ENCODE data around the gene FBXO5. TPM values are rescaled to one million over a fixed set of nuclear protein-coding genes. Genes with fewer than 3 reads are reported as not detected.

The FBXO5 gene
- polyA plus RNA-seq, 1 of the 3 experiments (the other 2 are of a cell fraction): 12.5 TPM

DNA sequence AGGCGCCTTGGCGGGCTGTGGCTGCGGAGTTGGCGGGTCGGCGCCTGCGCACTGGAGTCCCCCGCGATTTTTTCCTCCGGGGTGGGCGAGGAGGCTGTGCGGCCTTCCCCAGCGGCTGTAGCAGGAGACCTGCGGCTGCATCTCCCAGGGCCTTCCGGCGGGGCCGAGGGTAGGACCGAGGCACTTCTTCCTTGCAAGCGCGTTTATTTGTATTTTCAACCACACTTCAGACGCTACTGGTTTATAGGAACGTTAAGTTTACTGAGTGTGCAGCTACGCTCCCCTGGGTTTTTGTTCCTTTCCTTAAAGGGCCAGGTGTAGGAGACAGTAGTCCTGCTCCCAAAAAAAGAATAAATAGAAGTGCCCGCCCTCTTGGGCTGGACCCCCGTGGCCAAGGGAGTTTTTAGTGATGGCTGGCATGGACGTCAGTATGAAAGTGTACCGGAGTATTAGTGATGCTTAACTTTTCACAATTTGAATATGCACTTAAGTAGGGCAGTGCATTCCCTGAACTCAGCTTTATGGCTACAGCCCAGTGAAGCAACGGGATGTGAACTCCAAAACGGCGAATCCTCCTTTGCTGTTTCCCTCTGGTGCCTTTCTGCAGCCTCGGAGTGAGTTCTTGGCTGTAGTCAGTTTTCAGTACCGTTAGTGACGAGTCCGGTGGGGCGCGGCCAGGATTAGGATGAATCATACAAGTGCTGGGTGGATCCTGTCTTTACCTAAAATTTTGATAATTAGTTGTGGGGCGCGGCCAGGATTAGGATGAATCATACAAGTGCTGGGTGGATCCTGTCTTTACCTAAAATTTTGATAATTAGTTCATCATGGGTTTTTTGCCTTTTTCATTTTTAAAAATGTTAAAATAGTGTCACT is 1.0 kb upstream of the FBXO5 start:
- Histone ChIP-seq H3K27ac (ENCODE audit: low read depth in 2 of 2, low read length in 1 of 2) (peak overlapping the region; percentile 95 to 99), H3K9me3 (no peaks in the 10 kb centered on the region), H4K20me1 (ENCODE audit: insufficient read depth) (peaks cover 26% of the 10 kb centered on the region), H3K4me3 (ENCODE audit: low read depth in 2 of 2, low read length in 1 of 2) (peak overlapping the region; percentile 95 to 98), H3F3A (replicated peaks; ENCODE audit: insufficient read depth) (peaks cover 23% of the 10 kb centered on the region), H3K27me3 (ENCODE audit: insufficient read depth) (no peaks in the 10 kb centered on the region), H3K79me2 (ENCODE audit: insufficient read depth) (peaks cover 77% of the 10 kb centered on the region), H3K4me1 (ENCODE audit: control insufficient read depth in 1 of 2, insufficient read depth in 2 of 2, low read depth in 1 of 2, low read length in 1 of 2) (peaks cover 5 to 14% of the 10 kb centered on the region in 2 experiments; a peak in 2 of 4 replicates), H3K4me2 (peak overlapping the region; percentile 97), H3K36me3 (replicated peaks in 1 of 2; ENCODE audit: control insufficient read depth in 1 of 2, insufficient read depth in 2 of 2, low read length in 1 of 2) (peaks cover 6 to 10% of the 10 kb centered on the region in 2 experiments), H2AFZ (ENCODE audit: low read depth) (peak overlapping the region; percentile 78), H3K9me2 (no peaks in the 10 kb centered on the region), H3K9ac (peak overlapping the region; percentile 98)
- POLR2A ChIA-PET: interaction anchor here (0.6 to 1.4 kb wide), 4 partner anchors 12 to 1876 kb away, joined by 3 to 11 read pairs (median 4); partner anchors contain the start of gene RGS17
- CTCF ChIA-PET: no interaction called here
- TF ChIP-seq, protein P1, sequence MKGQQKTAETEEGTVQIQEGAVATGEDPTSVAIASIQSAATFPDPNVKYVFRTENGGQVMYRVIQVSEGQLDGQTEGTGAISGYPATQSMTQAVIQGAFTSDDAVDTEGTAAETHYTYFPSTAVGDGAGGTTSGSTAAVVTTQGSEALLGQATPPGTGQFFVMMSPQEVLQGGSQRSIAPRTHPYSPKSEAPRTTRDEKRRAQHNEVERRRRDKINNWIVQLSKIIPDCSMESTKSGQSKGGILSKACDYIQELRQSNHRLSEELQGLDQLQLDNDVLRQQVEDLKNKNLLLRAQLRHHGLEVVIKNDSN (IDR thresholded peaks at IDR 0.05; ENCODE audit: borderline replicate concordance, low read depth): no peak
- 0 out of 2 replicates have a peak, but pooled peaks have one; percentile 45 for TF ChIP-seq FOXM1 (IDR thresholded peaks at IDR 0.05; ENCODE audit: low read depth)
- TF ChIP-seq FOXJ3 (CRISPR knock-in tag; IDR thresholded peaks at IDR 0.05): 0 out of 2 replicates have a peak, but pooled peaks have one; percentile 5
- peak; percentile 66; the same call in 1 of the 2 replicates for TF ChIP-seq SIN3A (IDR thresholded peaks at IDR 0.05; ENCODE audit: borderline replicate concordance, low read depth, low read length)
- TF ChIP-seq, protein P2, sequence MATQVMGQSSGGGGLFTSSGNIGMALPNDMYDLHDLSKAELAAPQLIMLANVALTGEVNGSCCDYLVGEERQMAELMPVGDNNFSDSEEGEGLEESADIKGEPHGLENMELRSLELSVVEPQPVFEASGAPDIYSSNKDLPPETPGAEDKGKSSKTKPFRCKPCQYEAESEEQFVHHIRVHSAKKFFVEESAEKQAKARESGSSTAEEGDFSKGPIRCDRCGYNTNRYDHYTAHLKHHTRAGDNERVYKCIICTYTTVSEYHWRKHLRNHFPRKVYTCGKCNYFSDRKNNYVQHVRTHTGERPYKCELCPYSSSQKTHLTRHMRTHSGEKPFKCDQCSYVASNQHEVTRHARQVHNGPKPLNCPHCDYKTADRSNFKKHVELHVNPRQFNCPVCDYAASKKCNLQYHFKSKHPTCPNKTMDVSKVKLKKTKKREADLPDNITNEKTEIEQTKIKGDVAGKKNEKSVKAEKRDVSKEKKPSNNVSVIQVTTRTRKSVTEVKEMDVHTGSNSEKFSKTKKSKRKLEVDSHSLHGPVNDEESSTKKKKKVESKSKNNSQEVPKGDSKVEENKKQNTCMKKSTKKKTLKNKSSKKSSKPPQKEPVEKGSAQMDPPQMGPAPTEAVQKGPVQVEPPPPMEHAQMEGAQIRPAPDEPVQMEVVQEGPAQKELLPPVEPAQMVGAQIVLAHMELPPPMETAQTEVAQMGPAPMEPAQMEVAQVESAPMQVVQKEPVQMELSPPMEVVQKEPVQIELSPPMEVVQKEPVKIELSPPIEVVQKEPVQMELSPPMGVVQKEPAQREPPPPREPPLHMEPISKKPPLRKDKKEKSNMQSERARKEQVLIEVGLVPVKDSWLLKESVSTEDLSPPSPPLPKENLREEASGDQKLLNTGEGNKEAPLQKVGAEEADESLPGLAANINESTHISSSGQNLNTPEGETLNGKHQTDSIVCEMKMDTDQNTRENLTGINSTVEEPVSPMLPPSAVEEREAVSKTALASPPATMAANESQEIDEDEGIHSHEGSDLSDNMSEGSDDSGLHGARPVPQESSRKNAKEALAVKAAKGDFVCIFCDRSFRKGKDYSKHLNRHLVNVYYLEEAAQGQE (IDR thresholded peaks at IDR 0.05; ENCODE audit: low read depth, low read length): 0 out of 2 replicates have a peak, but pooled peaks have one; percentile 27
- peak; percentile 53 for TF ChIP-seq FOSL2 (IDR thresholded peaks at IDR 0.05; ENCODE audit: borderline replicate concordance, low read depth)
- TF ChIP-seq, protein P3, sequence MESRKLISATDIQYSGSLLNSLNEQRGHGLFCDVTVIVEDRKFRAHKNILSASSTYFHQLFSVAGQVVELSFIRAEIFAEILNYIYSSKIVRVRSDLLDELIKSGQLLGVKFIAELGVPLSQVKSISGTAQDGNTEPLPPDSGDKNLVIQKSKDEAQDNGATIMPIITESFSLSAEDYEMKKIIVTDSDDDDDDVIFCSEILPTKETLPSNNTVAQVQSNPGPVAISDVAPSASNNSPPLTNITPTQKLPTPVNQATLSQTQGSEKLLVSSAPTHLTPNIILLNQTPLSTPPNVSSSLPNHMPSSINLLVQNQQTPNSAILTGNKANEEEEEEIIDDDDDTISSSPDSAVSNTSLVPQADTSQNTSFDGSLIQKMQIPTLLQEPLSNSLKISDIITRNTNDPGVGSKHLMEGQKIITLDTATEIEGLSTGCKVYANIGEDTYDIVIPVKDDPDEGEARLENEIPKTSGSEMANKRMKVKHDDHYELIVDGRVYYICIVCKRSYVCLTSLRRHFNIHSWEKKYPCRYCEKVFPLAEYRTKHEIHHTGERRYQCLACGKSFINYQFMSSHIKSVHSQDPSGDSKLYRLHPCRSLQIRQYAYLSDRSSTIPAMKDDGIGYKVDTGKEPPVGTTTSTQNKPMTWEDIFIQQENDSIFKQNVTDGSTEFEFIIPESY (IDR thresholded peaks at IDR 0.05; ENCODE audit: borderline replicate concordance, low read depth): no peak
- peak; percentile 95 for TF ChIP-seq NRF1 (IDR thresholded peaks at IDR 0.05; ENCODE audit: low read depth, low read length)
- TF ChIP-seq TCF12 (IDR thresholded peaks at IDR 0.05): no peak
- TF ChIP-seq YY1 (IDR thresholded peaks at IDR 0.05; ENCODE audit: low read depth): peak; percentile 36; the same call in 1 of the 2 replicates
- peak; percentile 20; the same call in 1 of the 2 replicates for TF ChIP-seq JUND (IDR thresholded peaks at IDR 0.05)
- peak; percentile 21; the same call in 1 of the 2 replicates for TF ChIP-seq MXI1 (IDR thresholded peaks at IDR 0.05; ENCODE audit: low read depth, low read length)
- peak; percentile 89 for TF ChIP-seq TAF1 (IDR thresholded peaks at IDR 0.05; ENCODE audit: borderline replicate concordance, low read depth, low read length)
- TF ChIP-seq, protein P4, sequence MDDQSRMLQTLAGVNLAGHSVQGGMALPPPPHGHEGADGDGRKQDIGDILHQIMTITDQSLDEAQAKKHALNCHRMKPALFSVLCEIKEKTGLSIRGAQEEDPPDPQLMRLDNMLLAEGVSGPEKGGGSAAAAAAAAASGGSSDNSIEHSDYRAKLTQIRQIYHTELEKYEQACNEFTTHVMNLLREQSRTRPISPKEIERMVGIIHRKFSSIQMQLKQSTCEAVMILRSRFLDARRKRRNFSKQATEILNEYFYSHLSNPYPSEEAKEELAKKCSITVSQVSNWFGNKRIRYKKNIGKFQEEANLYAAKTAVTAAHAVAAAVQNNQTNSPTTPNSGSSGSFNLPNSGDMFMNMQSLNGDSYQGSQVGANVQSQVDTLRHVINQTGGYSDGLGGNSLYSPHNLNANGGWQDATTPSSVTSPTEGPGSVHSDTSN (IDR thresholded peaks at IDR 0.05): peak; percentile 1; the same call in 1 of the 2 replicates
- under 1% methylated on average over 20 of the region's 38 CpGs for WGBS (ENCODE audit: low lambda C conversion rate)
- DNase-seq: peak; percentile 19
